HUDEP-2 (cell line): ENCODE results near the gene ASAP3.

Source experiments
- DNase-seq, 76 experiments: peaks; one replicate each; lab custom pipeline; 2025; ENCODE audit not compliant: unreplicated experiment in 76 of 76; lab: John Stamatoyannopoulos, UW

Gene ASAP3

GRCh38 chr1:23427550-23427949 is 56.4 kb downstream of the ASAP3 start:
- DNase-seq: no peak

GRCh38 chr1:23426828-23427227 is 57.2 kb downstream of the ASAP3 start:
- no peak for DNase-seq

GRCh38 chr1:23425193-23425494 is 58.8 kb downstream of the ASAP3 start:
- peak in 1 of 76 experiments; percentile 6 for DNase-seq

GRCh38 chr1:23424293-23425192 is 59.4 kb downstream of the ASAP3 start, which contains the start of gene TCEA3:
Gene TCEA3 (minus strand): TSS chr1:23424748. CDS start chr1:23424633, 115 bp downstream.
- peak in 1 of 76 experiments; percentile 2 for DNase-seq

GRCh38 chr1:23423415-23424292 is 60.3 kb downstream of the ASAP3 start:
- DNase-seq: no peak

- no peak for DNase-seq
These were observed 61.0 kb downstream of the ASAP3 start for GRCh38 chr1:23422941-23423340.

GRCh38 chr1:23422241-23422877 is 61.6 kb downstream of the ASAP3 start:
- DNase-seq: peak in 70 of 76 experiments; percentile 3 to 85 (median 63)

GRCh38 chr1:23421753-23422240 is 62.2 kb downstream of the ASAP3 start:
- DNase-seq: peak in 2 of 76 experiments; percentile 10 to 25

GRCh38 chr1:23421343-23421742 is 62.6 kb downstream of the ASAP3 start:
- no peak for DNase-seq

- DNase-seq: no peak
These were observed 63.2 kb downstream of the ASAP3 start for GRCh38 chr1:23420778-23421177.

GRCh38 chr1:23419180-23419579 is 64.8 kb downstream of the ASAP3 start:
- DNase-seq: no peak

- peak in 46 of 76 experiments; percentile 3 to 60 (median 24) for DNase-seq
These were observed 66.4 kb downstream of the ASAP3 start for GRCh38 chr1:23417570-23417969.

- no peak for DNase-seq
These were observed 67.0 kb downstream of the ASAP3 start for GRCh38 chr1:23416964-23417363.

- no peak for DNase-seq
These were observed 75.1 kb downstream of the ASAP3 start for GRCh38 chr1:23408797-23409290.

- no peak for DNase-seq
These were observed 76.9 kb downstream of the ASAP3 start for GRCh38 chr1:23407016-23407630.

- DNase-seq: no peak
These were observed 78.0 kb downstream of the ASAP3 start for GRCh38 chr1:23405946-23406345.

- peak in 75 of 76 experiments; percentile 70 to 94 (median 88) for DNase-seq
These were observed 80.1 kb downstream of the ASAP3 start for GRCh38 chr1:23403735-23404486.

- DNase-seq: no peak
These were observed 80.6 kb downstream of the ASAP3 start for GRCh38 chr1:23403355-23403734.

- no peak for DNase-seq
These were observed 81.0 kb downstream of the ASAP3 start for GRCh38 chr1:23403038-23403336.
